HepG2 (cell line): ENCODE results near the gene LRRC25. TPM values are rescaled to one million over a fixed set of nuclear protein-coding genes. Genes with fewer than 3 reads are reported as not detected.

Experiments
- ADNP ChIP-seq: sonication (generic); formaldehyde crosslinking; IDR thresholded peaks from 2 replicates; pipeline ENCODE4 v1.4.0; 2020; ENCODE audit warnings: missing genetic modification reagents
- EED ChIP-seq: sonication (generic); formaldehyde crosslinking; IDR thresholded peaks from 2 replicates; pipeline ENCODE4 v1.5.0; 2020; ENCODE audit warnings: mild to moderate bottlenecking, missing genetic modification reagents
- ETS1 ChIP-seq: sonication (generic); formaldehyde crosslinking; IDR thresholded peaks from 2 replicates; pipeline ENCODE4 v1.4.0; 2020; ENCODE audit warnings: missing genetic modification reagents
- GPN1 ChIP-seq: sonication (generic); formaldehyde crosslinking; IDR thresholded peaks from 2 replicates; pipeline ENCODE4 v1.5.1; 2020; ENCODE audit warnings: missing genetic modification reagents, borderline replicate concordance
- GTF2F1 ChIP-seq: fragments of 150-350 bp; IDR thresholded peaks from 2 replicates; pipeline ENCODE4 v1.6.1; 2014; ENCODE audit warnings: low read length
- HIC2 ChIP-seq: sonication (generic); formaldehyde crosslinking; IDR thresholded peaks from 2 replicates; pipeline ENCODE4 v1.9.0; 2022; ENCODE audit warnings: low read depth, missing genetic modification reagents
- HMGXB4 ChIP-seq, 2 experiments: sonication (generic) in 1 of 2; formaldehyde crosslinking in 1 of 2; IDR thresholded peaks; 2 replicates each; pipeline versions ENCODE4 v1.4.0 to v1.6.1; 2018 to 2020; ENCODE audit warnings: missing genetic modification reagents in 2 of 2, borderline replicate concordance in 1 of 2, low read depth in 1 of 2, mild to moderate bottlenecking in 1 of 2, missing biosample characterization in 1 of 2
- MEIS1 ChIP-seq: sonication (generic); formaldehyde crosslinking; IDR thresholded peaks from 2 replicates; pipeline ENCODE4 v1.9.0; 2021; ENCODE audit warnings: mild to moderate bottlenecking, missing genetic modification reagents, moderate library complexity, borderline replicate concordance
- NAIF1 ChIP-seq: sonication (generic); formaldehyde crosslinking; IDR thresholded peaks from 2 replicates; pipeline ENCODE4 v1.5.0; 2020; ENCODE audit warnings: mild to moderate bottlenecking, missing genetic modification reagents, borderline replicate concordance
- NCOA5 ChIP-seq: sonication (generic); formaldehyde crosslinking; IDR thresholded peaks from 2 replicates; pipeline ENCODE4 v1.4.0; 2020; ENCODE audit warnings: missing genetic modification reagents
- STAT5B ChIP-seq: sonication (generic); formaldehyde crosslinking; IDR thresholded peaks from 2 replicates; pipeline ENCODE4 v1.4.0; 2020; ENCODE audit warnings: missing genetic modification reagents
- TFAP4 ChIP-seq: sonication (generic); IDR thresholded peaks from 2 replicates; pipeline ENCODE4 v1.6.1; 2016; ENCODE audit warnings: low read depth, borderline replicate concordance
- THYN1 ChIP-seq: sonication (generic); formaldehyde crosslinking; IDR thresholded peaks from 2 replicates; pipeline ENCODE4 v1.8.1; 2023; ENCODE audit warnings: low read depth, mild to moderate bottlenecking, moderate library complexity, missing genetic modification reagents, borderline replicate concordance
- ZEB1 ChIP-seq: IDR thresholded peaks from 2 replicates; pipeline ENCODE4 v1.6.1; 2012; ENCODE audit warnings: mild to moderate bottlenecking, low read depth, inconsistent platforms; ENCODE audit not compliant: insufficient replicate concordance
- ZGPAT ChIP-seq: IDR thresholded peaks from 2 replicates; pipeline ENCODE4 v1.6.1; 2016; ENCODE audit warnings: mild to moderate bottlenecking
- ZNF431 ChIP-seq: sonication (generic); formaldehyde crosslinking; IDR thresholded peaks from 2 replicates; pipeline ENCODE4 v1.9.0; 2022; ENCODE audit warnings: missing genetic modification reagents, low read depth, mild to moderate bottlenecking, borderline replicate concordance
- ZNF460 ChIP-seq: sonication (generic); formaldehyde crosslinking; IDR thresholded peaks from 2 replicates; pipeline ENCODE4 v1.5.1; 2020; ENCODE audit warnings: missing genetic modification reagents, mild to moderate bottlenecking, borderline replicate concordance
- ZNF878 ChIP-seq: sonication (generic); formaldehyde crosslinking; IDR thresholded peaks from 2 replicates; pipeline ENCODE4 v1.8.1; 2023; ENCODE audit warnings: mild to moderate bottlenecking, missing genetic modification reagents, moderate library complexity
- ZSCAN30 ChIP-seq: sonication (generic); formaldehyde crosslinking; IDR thresholded peaks from 2 replicates; pipeline ENCODE4 v1.5.0; 2020; ENCODE audit warnings: mild to moderate bottlenecking, missing genetic modification reagents
- polyA plus RNA-seq, 8 experiments: library from polyadenylated mRNA; depleted of rRNA in 3 of 8; stranded (reverse) in 7 of 8; unstranded in 1 of 8; fragments of >200 nt; fragmentation: Illumina TruSeq in 4 of 8; extraction: Trizol in 4 of 8; gene quantifications; 2 replicates each; pipeline versions ENCODE4 v1.2.1 to v1.2.3, GENCODE V29; 2011 to 2016; ENCODE audit warnings: low read depth in 4 of 8, missing spikeins in 1 of 8, mixed read lengths in 1 of 8; ENCODE audit not compliant: insufficient read depth in 1 of 8
- total RNA-seq, 5 experiments: library from RNA; depleted of rRNA; stranded (reverse); fragments of >200 nt; fragmentation: Illumina TruSeq; extraction: Trizol; gene quantifications; 2 replicates each; pipeline ENCODE4 v1.2.3, GENCODE V29; 2016; ENCODE audit warnings: low read depth in 1 of 5

Gene LRRC25
- total and polyA plus RNA-seq, 2 of the 13 experiments (the other 11 are each of a cell fraction or from before 2014, with no cell fraction given): 0.13 to 0.53 TPM

GRCh38 chr19:18396471-18397241 lies 766 bp downstream of the LRRC25 start (continued):
- TF ChIP-seq ZNF431 (CRISPR knock-in tag) (no peak), NAIF1 (no peak; the same call in 1 of the 2 replicates), ETS1 (CRISPR knock-in tag) (no peak), ZEB1 (no peak), THYN1 (no peak), GPN1 (CRISPR knock-in tag) (no peak), STAT5B (CRISPR knock-in tag) (no peak), TFAP4 (no peak), ZNF878 (CRISPR knock-in tag) (no peak), ZNF460 (CRISPR knock-in tag) (no peak), ZGPAT (no peak; the same call in 1 of the 2 replicates), EED (CRISPR knock-in tag) (no peak), NCOA5 (CRISPR knock-in tag) (no peak), ADNP (CRISPR knock-in tag) (no peak), HMGXB4 (CRISPR knock-in tag; IDR thresholded peaks at IDR 0.05; ENCODE audit: borderline replicate concordance in 1 of 2, low read depth in 1 of 2) (0 out of 4 replicates have a peak, but pooled peaks of 1 of the 2 experiments have one; percentile 12), ZSCAN30 (CRISPR knock-in tag) (no peak), GTF2F1 (no peak), MEIS1 (0 out of 2 replicates have a peak, but pooled peaks have one; percentile 40), HIC2 (CRISPR knock-in tag) (peak; percentile 90)
